ENCODE results near the gene OGG1.

DNA sequence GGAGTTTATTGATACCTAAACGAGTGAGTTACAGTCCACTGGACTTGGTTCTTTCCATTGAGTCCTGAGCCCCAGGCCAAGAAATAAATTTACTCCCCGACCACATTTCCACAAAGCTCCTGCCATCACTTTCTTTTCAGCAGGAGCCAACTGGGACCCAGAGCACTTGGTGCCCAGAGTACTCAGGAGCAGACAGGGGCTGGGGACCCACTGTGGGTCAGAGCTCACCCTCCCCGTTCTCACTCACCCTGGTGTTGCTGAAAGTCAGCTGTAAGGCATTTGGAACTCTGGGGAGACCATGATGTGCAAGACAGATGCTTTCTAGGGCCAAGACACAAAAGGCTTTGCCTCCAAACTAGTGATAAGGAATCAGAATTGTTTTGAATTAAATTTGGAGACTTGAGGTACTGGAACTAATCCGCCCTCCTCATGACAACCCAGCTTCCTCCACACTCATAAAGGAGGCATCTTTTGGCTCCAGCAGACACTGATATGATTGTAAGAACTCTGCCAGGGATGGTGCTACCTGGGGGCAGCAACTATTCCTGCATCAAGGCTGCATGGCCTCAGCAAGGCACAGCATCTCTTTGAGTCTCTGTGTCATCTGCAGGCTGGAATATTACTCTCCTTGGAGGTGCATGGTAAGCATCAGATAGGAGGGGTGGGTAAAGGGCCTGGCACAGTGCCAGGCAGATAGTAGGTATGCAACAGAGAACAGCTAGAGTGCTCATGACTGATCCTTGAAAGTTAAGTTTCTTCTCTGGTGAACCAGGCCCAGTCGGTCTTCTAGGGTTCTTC lies 27.3 kb downstream of the OGG1 start:
- TF ChIP-seq EZH2 (IDR thresholded peaks at IDR 0.05; ENCODE audit: low read length, unreplicated experiment), result no peak
- TF ChIP-seq, protein P1, sequence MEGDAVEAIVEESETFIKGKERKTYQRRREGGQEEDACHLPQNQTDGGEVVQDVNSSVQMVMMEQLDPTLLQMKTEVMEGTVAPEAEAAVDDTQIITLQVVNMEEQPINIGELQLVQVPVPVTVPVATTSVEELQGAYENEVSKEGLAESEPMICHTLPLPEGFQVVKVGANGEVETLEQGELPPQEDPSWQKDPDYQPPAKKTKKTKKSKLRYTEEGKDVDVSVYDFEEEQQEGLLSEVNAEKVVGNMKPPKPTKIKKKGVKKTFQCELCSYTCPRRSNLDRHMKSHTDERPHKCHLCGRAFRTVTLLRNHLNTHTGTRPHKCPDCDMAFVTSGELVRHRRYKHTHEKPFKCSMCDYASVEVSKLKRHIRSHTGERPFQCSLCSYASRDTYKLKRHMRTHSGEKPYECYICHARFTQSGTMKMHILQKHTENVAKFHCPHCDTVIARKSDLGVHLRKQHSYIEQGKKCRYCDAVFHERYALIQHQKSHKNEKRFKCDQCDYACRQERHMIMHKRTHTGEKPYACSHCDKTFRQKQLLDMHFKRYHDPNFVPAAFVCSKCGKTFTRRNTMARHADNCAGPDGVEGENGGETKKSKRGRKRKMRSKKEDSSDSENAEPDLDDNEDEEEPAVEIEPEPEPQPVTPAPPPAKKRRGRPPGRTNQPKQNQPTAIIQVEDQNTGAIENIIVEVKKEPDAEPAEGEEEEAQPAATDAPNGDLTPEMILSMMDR (conservative IDR thresholded peaks at IDR 0.05; ENCODE audit: low read depth, low read length), result no peak
- no peak for TF ChIP-seq EZH2phosphoT487 (IDR thresholded peaks at IDR 0.05; ENCODE audit: borderline replicate concordance, low read length)

Measured in PC-3 (cell line).